Vagina (tissue), 2 donors: Measurements from ENCODE around the gene SMC2. TPM values are rescaled to one million over a fixed set of nuclear protein-coding genes. Genes with fewer than 3 reads are reported as not detected.

Experiments
- DNase-seq, 2 donors: peaks; one replicate each; pipeline ENCODE4 v3.0.0-alpha.2; 2017; ENCODE audit errors: extremely low spot score in 2 of 2
- H3K27ac ChIP-seq: fragments of 200-600 bp; sonication (generic); one replicate; pipeline ENCODE4 v1.5.1; 2019
- H3K27me3 ChIP-seq: fragments of 200-600 bp; sonication (generic); one replicate; pipeline ENCODE4 v1.5.1; 2019
- H3K36me3 ChIP-seq, 2 donors: fragments of 200-600 bp; sonication (generic); one replicate each; pipeline ENCODE4 v1.5.1; 2017 to 2019
- H3K4me1 ChIP-seq: fragments of 200-600 bp; sonication (generic); one replicate; pipeline ENCODE4 v1.5.1; 2019
- H3K4me3 ChIP-seq, 2 donors: fragments of 200-600 bp; sonication (generic); 1 replicate in 1 of 2; 2 replicates in 1 of 2; pipeline ENCODE4 v1.5.1; 2016 to 2019
- H3K9me3 ChIP-seq: fragments of 200-600 bp; sonication (generic); one replicate; pipeline ENCODE4 v1.5.1; 2019
- POLR2A ChIP-seq, 2 donors: fragments of 450-650 bp; IDR thresholded peaks; one replicate each; pipeline ENCODE4 v1.6.1; 2017; ENCODE audit warnings: antibody characterized with exemption in 2 of 2, mild to moderate bottlenecking in 2 of 2, moderate library complexity in 2 of 2
- POLR2AphosphoS5 ChIP-seq, 2 donors: sonication (generic); formaldehyde crosslinking; IDR thresholded peaks; one replicate each; pipeline ENCODE4 v1.9.0; 2017; ENCODE audit warnings: antibody characterized with exemption in 2 of 2, mild to moderate bottlenecking in 2 of 2, low read depth in 1 of 2; ENCODE audit not compliant: insufficient read depth in 1 of 2
- intact Hi-C: fragments of 100-400 bp; cut with DNase I; formaldehyde crosslinking; loops from one replicate; pipeline ENCODE4 v1.15.1; 2023
- total RNA-seq: library from RNA; depleted of rRNA; stranded (reverse); fragments of >200 nt; gene quantifications from one replicate; pipeline ENCODE4 v1.2.3, GENCODE V29; 2016
- TF ChIP-seq, protein P1 (sequence below), 3 experiments: fragments of 450-650 bp in 2 of 3; fragments of 200-600 bp in 1 of 3; sonication (generic) in 1 of 3; IDR thresholded peaks; one replicate each; pipeline ENCODE4 v1.5.1; 2017 to 2019; ENCODE audit warnings: antibody characterized with exemption in 3 of 3, mild to moderate bottlenecking in 2 of 3, moderate library complexity in 2 of 3

The SMC2 gene
- total RNA-seq, 1 donor from 2014 or later, result 5.2 TPM

DNA sequence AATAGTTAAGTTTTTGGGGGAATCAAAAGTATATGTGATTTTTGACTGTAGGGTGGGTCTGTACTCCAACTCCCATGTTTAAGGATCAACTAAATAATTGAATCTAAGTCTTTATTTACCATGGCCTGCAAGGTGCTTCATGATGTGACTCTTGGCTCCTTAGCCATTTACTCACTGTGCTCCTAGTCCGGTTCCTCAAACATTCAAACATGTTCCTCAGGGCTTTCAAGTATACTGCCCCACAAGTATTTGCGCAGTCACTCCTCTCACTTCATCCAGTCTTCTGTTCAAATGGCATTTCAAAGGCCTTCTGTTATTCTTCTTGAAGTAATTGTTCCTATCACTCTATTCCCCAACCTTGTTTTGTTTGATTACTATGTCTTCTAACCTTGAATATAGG is 16.4 kb downstream of the SMC2 start:
- peaks cover 0 to 20% of the 10 kb centered on the region in 2 donors for H3K36me3 ChIP-seq
- intact Hi-C loops, result no loop called here
- no peaks in the 10 kb centered on the region for H3K9me3 ChIP-seq
- H3K27ac ChIP-seq, result no peak overlapping the region
- no peak for DNase-seq
- H3K4me1 ChIP-seq, result no peaks in the 10 kb centered on the region
- no peak overlapping the region for H3K4me3 ChIP-seq
- no peaks in the 10 kb centered on the region for H3K27me3 ChIP-seq
- TF ChIP-seq POLR2AphosphoS5 (IDR thresholded peaks at IDR 0.05; ENCODE audit: insufficient read depth in 1 of 2, low read depth in 1 of 2) (no peak), POLR2A (IDR thresholded peaks at IDR 0.05) (no peak)
- TF ChIP-seq, protein P1, sequence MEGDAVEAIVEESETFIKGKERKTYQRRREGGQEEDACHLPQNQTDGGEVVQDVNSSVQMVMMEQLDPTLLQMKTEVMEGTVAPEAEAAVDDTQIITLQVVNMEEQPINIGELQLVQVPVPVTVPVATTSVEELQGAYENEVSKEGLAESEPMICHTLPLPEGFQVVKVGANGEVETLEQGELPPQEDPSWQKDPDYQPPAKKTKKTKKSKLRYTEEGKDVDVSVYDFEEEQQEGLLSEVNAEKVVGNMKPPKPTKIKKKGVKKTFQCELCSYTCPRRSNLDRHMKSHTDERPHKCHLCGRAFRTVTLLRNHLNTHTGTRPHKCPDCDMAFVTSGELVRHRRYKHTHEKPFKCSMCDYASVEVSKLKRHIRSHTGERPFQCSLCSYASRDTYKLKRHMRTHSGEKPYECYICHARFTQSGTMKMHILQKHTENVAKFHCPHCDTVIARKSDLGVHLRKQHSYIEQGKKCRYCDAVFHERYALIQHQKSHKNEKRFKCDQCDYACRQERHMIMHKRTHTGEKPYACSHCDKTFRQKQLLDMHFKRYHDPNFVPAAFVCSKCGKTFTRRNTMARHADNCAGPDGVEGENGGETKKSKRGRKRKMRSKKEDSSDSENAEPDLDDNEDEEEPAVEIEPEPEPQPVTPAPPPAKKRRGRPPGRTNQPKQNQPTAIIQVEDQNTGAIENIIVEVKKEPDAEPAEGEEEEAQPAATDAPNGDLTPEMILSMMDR (IDR thresholded peaks at IDR 0.05), result no peak

DNA sequence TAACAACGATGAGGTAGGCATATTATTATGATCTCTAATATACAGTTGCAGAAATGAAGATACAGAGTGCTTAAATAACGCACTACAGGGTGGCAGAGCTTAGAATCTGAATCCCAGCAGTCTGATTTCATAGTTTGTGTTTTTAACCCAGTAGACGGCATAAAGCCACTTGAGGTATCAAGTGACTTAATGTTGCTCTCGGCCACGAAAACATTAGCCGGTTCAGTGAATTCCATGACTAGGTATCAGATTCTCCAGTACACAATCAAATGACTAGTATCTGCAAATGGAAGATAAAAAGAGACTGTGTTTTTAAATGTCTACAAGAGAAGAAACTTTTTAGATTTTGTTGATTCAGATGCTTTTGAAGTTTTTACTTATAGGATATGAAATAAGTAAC is 24.8 kb downstream of the SMC2 start:
- intact Hi-C loops, result no loop called here
- Histone ChIP-seq H3K9me3 (no peaks in the 10 kb centered on the region), H3K27ac (no peak overlapping the region), H3K4me1 (no peaks in the 10 kb centered on the region), H3K27me3 (no peaks in the 10 kb centered on the region), H3K36me3 (peaks cover 0 to 28% of the 10 kb centered on the region in 2 donors), H3K4me3 (no peak overlapping the region)
- DNase-seq, result no peak
- TF ChIP-seq POLR2A (IDR thresholded peaks at IDR 0.05) (no peak), POLR2AphosphoS5 (IDR thresholded peaks at IDR 0.05; ENCODE audit: insufficient read depth in 1 of 2, low read depth in 1 of 2) (no peak)
- TF ChIP-seq, protein P1 (IDR thresholded peaks at IDR 0.05), result no peak

DNA sequence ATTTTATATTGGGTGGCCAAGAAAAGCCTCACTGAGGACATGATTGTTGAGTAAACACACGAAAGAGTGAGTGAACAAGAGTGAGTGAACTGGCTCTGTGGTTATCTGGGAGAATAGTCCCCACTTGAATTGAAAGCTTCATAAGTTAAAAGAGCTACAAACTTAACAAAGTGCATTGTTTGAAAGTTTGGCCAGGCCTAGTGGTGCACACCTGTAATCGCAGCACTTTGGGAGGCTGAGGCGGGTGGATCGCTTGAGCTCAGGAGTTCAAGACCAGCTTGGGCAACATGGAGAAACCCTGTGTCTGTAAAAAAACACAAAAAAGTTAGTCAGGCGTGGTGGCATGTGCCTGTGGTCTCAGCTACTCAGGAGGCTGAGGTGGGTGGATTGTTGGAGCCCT is 26.9 kb downstream of the SMC2 start:
- Histone ChIP-seq H3K27ac (no peak overlapping the region), H3K9me3 (no peaks in the 10 kb centered on the region), H3K27me3 (no peaks in the 10 kb centered on the region), H3K36me3 (peaks cover 0 to 30% of the 10 kb centered on the region in 2 donors), H3K4me1 (no peaks in the 10 kb centered on the region), H3K4me3 (no peak overlapping the region)
- intact Hi-C loops, result no loop called here
- TF ChIP-seq POLR2A (IDR thresholded peaks at IDR 0.05), result no peak
- DNase-seq, result no peak

DNA sequence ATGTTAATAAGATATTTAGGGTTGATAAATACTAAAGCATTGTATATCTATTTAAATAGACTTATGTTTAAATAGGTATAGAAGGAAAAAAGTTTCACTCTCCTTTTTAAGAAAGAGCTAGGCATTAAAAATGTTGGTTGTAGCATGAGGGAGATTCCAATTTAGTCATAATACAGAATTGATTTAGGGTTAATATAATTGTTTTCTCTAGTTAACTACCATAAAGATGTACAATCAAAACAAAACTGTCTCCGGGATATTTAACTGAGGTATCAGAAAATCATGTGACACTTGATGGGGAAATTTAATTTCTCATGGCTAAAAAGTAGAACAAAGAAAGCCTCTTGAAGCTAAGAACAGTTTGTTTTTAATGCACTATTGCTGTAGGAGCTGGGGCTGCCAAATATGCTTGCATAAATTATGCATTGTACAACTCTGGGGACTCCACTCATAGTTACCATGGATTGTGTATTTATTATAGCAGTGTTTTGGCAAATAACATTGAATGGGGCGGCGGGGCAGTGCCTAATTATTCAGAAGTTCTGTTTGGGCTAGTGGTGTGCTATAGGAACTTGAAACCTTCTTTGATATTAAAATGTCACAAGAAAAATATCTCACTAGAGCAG is 44.2 kb downstream of the SMC2 start:
- no peak overlapping the region for H3K4me3 ChIP-seq
- H3K36me3 ChIP-seq, result peaks cover 0 to 22% of the 10 kb centered on the region in 2 donors
- peaks cover 4% of the 10 kb centered on the region for H3K9me3 ChIP-seq
- DNase-seq, result no peak
- no peak for TF ChIP-seq POLR2A (IDR thresholded peaks at IDR 0.05)
- TF ChIP-seq POLR2AphosphoS5 (IDR thresholded peaks at IDR 0.05; ENCODE audit: insufficient read depth in 1 of 2, low read depth in 1 of 2), result no peak
- TF ChIP-seq, protein P1 (IDR thresholded peaks at IDR 0.05), result no peak
- no peak overlapping the region for H3K27ac ChIP-seq
- no peaks in the 10 kb centered on the region for H3K4me1 ChIP-seq
- intact Hi-C loops, result no loop called here
- H3K27me3 ChIP-seq, result no peaks in the 10 kb centered on the region

DNA sequence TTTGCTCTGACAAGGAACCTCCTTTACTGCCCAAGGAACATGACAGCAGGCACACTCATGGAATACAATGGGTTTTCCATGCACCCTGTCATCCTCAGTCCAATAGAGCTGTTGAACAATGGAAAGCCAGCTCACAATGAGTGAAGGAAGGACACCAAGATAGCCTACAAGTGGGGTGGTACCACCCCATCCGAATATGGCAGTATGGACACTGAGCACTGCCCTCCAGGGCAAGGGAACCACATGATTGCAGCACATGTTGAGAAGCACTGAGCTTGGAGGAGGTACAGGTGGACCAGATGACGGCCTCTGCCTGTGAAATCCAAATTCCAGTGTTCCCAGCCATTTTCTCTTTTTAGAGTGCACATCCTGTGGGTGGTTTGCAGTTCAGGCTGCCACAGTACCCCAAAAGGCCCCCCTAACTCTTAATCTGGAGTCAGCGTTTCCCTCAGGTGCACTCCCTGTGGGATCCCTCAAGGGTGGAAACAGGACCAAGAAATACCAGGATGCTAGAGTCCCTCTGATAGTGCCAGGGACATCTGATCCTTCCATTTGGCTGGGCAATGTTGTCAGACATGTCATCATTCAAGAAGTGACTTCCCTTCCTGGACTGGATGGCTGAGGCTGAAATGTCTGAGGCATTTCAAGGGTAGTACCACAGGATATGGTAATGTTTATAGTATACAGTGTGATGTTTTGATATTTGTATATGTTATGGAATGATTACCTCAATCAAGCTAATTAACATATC is 48.9 kb downstream of the SMC2 start:
- TF ChIP-seq POLR2AphosphoS5 (IDR thresholded peaks at IDR 0.05; ENCODE audit: insufficient read depth in 1 of 2, low read depth in 1 of 2) (no peak), POLR2A (IDR thresholded peaks at IDR 0.05) (no peak)
- TF ChIP-seq, protein P1 (IDR thresholded peaks at IDR 0.05), result no peak
- no peak overlapping the region for H3K4me3 ChIP-seq
- DNase-seq, result no peak
- no peaks in the 10 kb centered on the region for H3K4me1 ChIP-seq
- no peaks in the 10 kb centered on the region for H3K36me3 ChIP-seq
- no peak overlapping the region for H3K27ac ChIP-seq
- no peaks in the 10 kb centered on the region for H3K9me3 ChIP-seq
- intact Hi-C loops, result no loop called here
- no peaks in the 10 kb centered on the region for H3K27me3 ChIP-seq
